ENCODE results near the gene BLMH. TPM values are rescaled to one million over a fixed set of nuclear protein-coding genes. Genes with fewer than 3 reads are reported as not detected.

Gene BLMH
- total RNA-seq, 1 donor from 2014 or later, result 36.2 TPM

- no peak overlapping the region for H3K27ac ChIP-seq (ENCODE audit: low read depth, low read length)
- FAIRE-seq (no peak), DNase-seq (ENCODE audit: low read depth) (no peak)
- peak overlapping the region; percentile 41 for H3K27ac Mint-ChIP-seq (ENCODE audit: unreplicated experiment)
- no peaks in the 10 kb centered on the region for H3K36me3 ChIP-seq (ENCODE audit: insufficient read depth, low read length)
- H4K20me1 ChIP-seq (ENCODE audit: insufficient read depth, low read length), result no peaks in the 10 kb centered on the region
- H3K4me2 ChIP-seq (ENCODE audit: low read length), result no peak overlapping the region
- TF ChIP-seq CTCF (IDR thresholded peaks at IDR 0.05; ENCODE audit: insufficient read depth, low read depth, low read length) (no peak), EZH2 (IDR thresholded peaks at IDR 0.05; ENCODE audit: insufficient read depth, low read length) (no peak)
- H3K4me3 Mint-ChIP-seq (ENCODE audit: unreplicated experiment), result no peak overlapping the region
- peaks cover 2% of the 10 kb centered on the region for H3K27me3 ChIP-seq (ENCODE audit: insufficient read depth, low read length)
- H3K79me2 ChIP-seq (ENCODE audit: insufficient read depth, low read length), result no peaks in the 10 kb centered on the region
- H3K9ac ChIP-seq (ENCODE audit: low read length), result no peak overlapping the region
- no peaks in the 10 kb centered on the region for H3K36me3 Mint-ChIP-seq (ENCODE audit: low read depth, unreplicated experiment)
- no peaks in the 10 kb centered on the region for H3K4me1 ChIP-seq (ENCODE audit: insufficient read depth, low read length)
- H3K27me3 Mint-ChIP-seq (ENCODE audit: low read depth, unreplicated experiment), result peaks cover 4% of the 10 kb centered on the region
- H3K4me3 ChIP-seq (ENCODE audit: insufficient read depth, low read depth, low read length), result no peak overlapping the region
- H3K9me3 ChIP-seq (ENCODE audit: insufficient read depth, low read depth, low read length), result no peaks in the 10 kb centered on the region
- H3K9me3 Mint-ChIP-seq (ENCODE audit: unreplicated experiment), result no peaks in the 10 kb centered on the region
- peaks cover 5% of the 10 kb centered on the region for H3K4me1 Mint-ChIP-seq (ENCODE audit: low read depth, unreplicated experiment)
- no peak overlapping the region for H2AFZ ChIP-seq (ENCODE audit: low read depth, low read length)
Observed at GRCh38 chr17:30200106-30200505, 91.6 kb downstream of the BLMH start.

DNA sequence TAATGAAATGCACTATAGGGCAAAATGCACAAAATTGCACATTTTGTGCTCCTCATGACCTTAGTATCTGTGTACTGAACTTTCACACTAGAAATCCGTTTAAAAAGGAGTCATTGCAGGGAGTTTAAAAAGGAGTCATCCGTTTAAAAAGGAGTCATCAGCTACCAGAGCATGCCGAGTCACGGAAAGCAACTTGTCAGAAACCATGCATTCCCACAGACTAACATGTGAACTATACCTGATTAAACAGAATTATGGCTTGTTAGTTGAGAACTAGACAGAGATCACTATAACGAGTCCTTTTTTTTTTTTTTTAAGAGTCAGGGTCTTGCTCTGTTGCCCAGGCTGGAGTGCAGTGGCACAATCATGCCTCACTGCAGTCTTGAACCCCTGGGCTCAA is 92.1 kb downstream of the BLMH start:
- no peak for DNase-seq (ENCODE audit: low read depth)
- H3K27ac ChIP-seq (ENCODE audit: low read depth, low read length), result no peak overlapping the region

More for the DNA sequence above, 92.1 kb downstream of the BLMH start:
- H3K4me3 ChIP-seq (ENCODE audit: insufficient read depth, low read depth, low read length), result no peak overlapping the region
- no peaks in the 10 kb centered on the region for H3K9me3 Mint-ChIP-seq (ENCODE audit: unreplicated experiment)
- H4K20me1 ChIP-seq (ENCODE audit: insufficient read depth, low read length), result no peaks in the 10 kb centered on the region
- H3K27me3 Mint-ChIP-seq (ENCODE audit: low read depth, unreplicated experiment), result peaks cover 4% of the 10 kb centered on the region
- H3K4me3 Mint-ChIP-seq (ENCODE audit: unreplicated experiment), result no peak overlapping the region
- peaks cover 5% of the 10 kb centered on the region for H3K4me1 Mint-ChIP-seq (ENCODE audit: low read depth, unreplicated experiment)
- no peaks in the 10 kb centered on the region for H3K27me3 ChIP-seq (ENCODE audit: insufficient read depth, low read length)
- TF ChIP-seq CTCF (IDR thresholded peaks at IDR 0.05; ENCODE audit: insufficient read depth, low read depth, low read length) (no peak), EZH2 (IDR thresholded peaks at IDR 0.05; ENCODE audit: insufficient read depth, low read length) (no peak)
- H3K79me2 ChIP-seq (ENCODE audit: insufficient read depth, low read length), result no peaks in the 10 kb centered on the region
- H3K9ac ChIP-seq (ENCODE audit: low read length), result no peak overlapping the region
- no peak overlapping the region for H3K4me2 ChIP-seq (ENCODE audit: low read length)
- no peak overlapping the region for H3K27ac Mint-ChIP-seq (ENCODE audit: unreplicated experiment)
- H3K36me3 ChIP-seq (ENCODE audit: insufficient read depth, low read length), result no peaks in the 10 kb centered on the region
- no peak overlapping the region for H2AFZ ChIP-seq (ENCODE audit: low read depth, low read length)
- FAIRE-seq, result no peak
- no peaks in the 10 kb centered on the region for H3K36me3 Mint-ChIP-seq (ENCODE audit: low read depth, unreplicated experiment)
- no peaks in the 10 kb centered on the region for H3K9me3 ChIP-seq (ENCODE audit: insufficient read depth, low read depth, low read length)
- no peaks in the 10 kb centered on the region for H3K4me1 ChIP-seq (ENCODE audit: insufficient read depth, low read length)

Other genes with a start within 250 kb of the BLMH start
- 17.0 and 17.7 TPM in 2 replicates for gene NSRP1, start 175.1 kb downstream of the BLMH start, total RNA-seq
- gene SLC6A4, start 56.2 kb downstream of the BLMH start, total RNA-seq, result not detected in 2 replicates
- gene TMIGD1, start 42.1 kb upstream of the BLMH start, total RNA-seq, result not detected in 2 replicates
- gene CPD, start 87.0 kb upstream of the BLMH start, total RNA-seq, result 51.2 and 55.2 TPM in 2 replicates
- gene GOSR1, start 185.5 kb upstream of the BLMH start, total RNA-seq, result 48.0 and 49.3 TPM in 2 replicates

Measured in astrocyte (in vitro differentiated cells and primary cell).